ENCODE results near the gene CDKN1A. TPM values are rescaled to one million over a fixed set of nuclear protein-coding genes. Genes with fewer than 3 reads are reported as not detected.
A peak's percentile ranks its signal among the peaks of the same experiment; 100 is the strongest.

Gene CDKN1A
- total RNA-seq, 1 experiment from 2014 or later = 17.4 TPM

- H3K79me2 ChIP-seq (ENCODE audit: insufficient read depth, low read length) = no peaks in the 10 kb centered on the region
- H3K4ac ChIP-seq (ENCODE audit: low read depth, low read length) = no peak overlapping the region
- no peak overlapping the region for H3K23ac ChIP-seq (ENCODE audit: insufficient read length, low read depth, low read length)
- no peak for TF ChIP-seq CTCF (conservative IDR thresholded peaks at IDR 0.05)
- no peak overlapping the region for H3T11ph ChIP-seq (ENCODE audit: low read length)
- H2BK12ac ChIP-seq (ENCODE audit: insufficient read length, low read depth, low read length) = no peak overlapping the region
- H3K4me2 ChIP-seq (ENCODE audit: insufficient read depth, insufficient read length, low read length) = no peak overlapping the region
- no peak overlapping the region for H2BK5ac ChIP-seq (ENCODE audit: insufficient read length, low read length)
- H3K9ac ChIP-seq (ENCODE audit: extremely low read depth, insufficient read length, low read length) = no peak overlapping the region
- H3K56ac ChIP-seq (ENCODE audit: insufficient read length, low read depth, low read length) = no peak overlapping the region
- H3K79me1 ChIP-seq (ENCODE audit: insufficient read depth, low read depth, low read length, poor library complexity, severe bottlenecking) = no peaks in the 10 kb centered on the region
- H3K9me3 Mint-ChIP-seq = no peaks in the 10 kb centered on the region
- H3K36me3 Mint-ChIP-seq (ENCODE audit: insufficient read depth in 1 of 3, low read depth in 3 of 3) = no peaks in the 10 kb centered on the region
- H2AFZ ChIP-seq (ENCODE audit: low read length) = no peak overlapping the region
- H3K27me3 ChIP-seq (ENCODE audit: insufficient read depth, low read length) = no peaks in the 10 kb centered on the region
- no peak overlapping the region for H4K8ac ChIP-seq (replicated peaks; ENCODE audit: insufficient read length, low read depth, low read length)
- DNase-seq = no peak
- H3K27ac ChIP-seq (ENCODE audit: insufficient read length, low read depth, low read length) = no peak overlapping the region
- no peak overlapping the region for H2AK5ac ChIP-seq (ENCODE audit: insufficient read length, low read length)
- no peaks in the 10 kb centered on the region; the same call in 1 of the 2 replicates for H3K4me1 ChIP-seq (ENCODE audit: insufficient read depth, low read length)
- no peaks in the 10 kb centered on the region for H3K23me2 ChIP-seq (ENCODE audit: insufficient read length, low read depth, low read length, poor library complexity, severe bottlenecking)
- no peaks in the 10 kb centered on the region for H3K9me3 ChIP-seq (ENCODE audit: control insufficient read depth, low read depth, low read length)
- peaks cover 3 to 5% of the 10 kb centered on the region in 2 experiments; a peak in 1 of 4 replicates for H3K4me1 Mint-ChIP-seq
- H2BK20ac ChIP-seq (ENCODE audit: low read depth, low read length, poor library complexity, severe bottlenecking) = no peak overlapping the region
- no peak overlapping the region for H3K14ac ChIP-seq (ENCODE audit: insufficient read depth, low read length)
- H3K18ac ChIP-seq (ENCODE audit: insufficient read length, low read depth, low read length) = peak overlapping the region; percentile 28
- H2BK120ac ChIP-seq (ENCODE audit: low read depth, low read length, poor library complexity, severe bottlenecking) = no peak overlapping the region
- no CpG with 5 or more reads among the region's 13 CpGs for WGBS (ENCODE audit: extremely low coverage, insufficient read length, low lambda C conversion rate)
- no peak overlapping the region for H3K4me3 Mint-ChIP-seq
- no peaks in the 10 kb centered on the region; the same call in 1 of the 2 replicates for H3K27me3 Mint-ChIP-seq (ENCODE audit: low read depth)
- no peaks in the 10 kb centered on the region for H4K20me1 ChIP-seq (ENCODE audit: control insufficient read depth, insufficient read depth, insufficient read length)
- no peak overlapping the region for H4K91ac ChIP-seq (ENCODE audit: insufficient read length, low read depth, low read length)
- no peak overlapping the region for H4K5ac ChIP-seq (ENCODE audit: insufficient read length, low read depth, low read length)
- no peak overlapping the region for H3K27ac Mint-ChIP-seq
- H2BK15ac ChIP-seq (ENCODE audit: low read depth, low read length) = no peak overlapping the region
These were observed 38.8 kb downstream of the CDKN1A start for GRCh38 chr6:36717231-36717825.

All from H9 (cell line).